Measurements from ENCODE around the gene SLF2.
"Not testable (repeated sequence)": the region's sequence is repeated elsewhere in the genome, so short reads cannot be mapped to it uniquely, and the experiment has no call there.

SLF2 gene

GRCh38 chr10:100970914-100971811 is 58.4 kb downstream of the SLF2 start:
- H3K4me3 Mint-ChIP-seq, result peak overlapping the region; percentile 15
- H3K9me3 Mint-ChIP-seq, result no peaks in the 10 kb centered on the region
- ATAC-seq, result no peak
- no peak overlapping the region for H3K27ac Mint-ChIP-seq
- peaks cover 24% of the 10 kb centered on the region for H3K4me1 Mint-ChIP-seq
- H3K27me3 Mint-ChIP-seq, result no peaks in the 10 kb centered on the region
- DNase-seq, result no peak
- H3K36me3 Mint-ChIP-seq (ENCODE audit: low read depth), result no peaks in the 10 kb centered on the region

- DNase-seq (no peak), ATAC-seq (no peak)
- no peak overlapping the region for H3K4me3 Mint-ChIP-seq
- H3K36me3 Mint-ChIP-seq (ENCODE audit: low read depth), result no peaks in the 10 kb centered on the region
- H3K27me3 Mint-ChIP-seq, result no peaks in the 10 kb centered on the region
- H3K27ac Mint-ChIP-seq, result no peak overlapping the region
- H3K4me1 Mint-ChIP-seq, result peaks cover 24% of the 10 kb centered on the region
- no peaks in the 10 kb centered on the region for H3K9me3 Mint-ChIP-seq
Measured at GRCh38 chr10:100972115-100972903, 59.5 kb downstream of the SLF2 start.

- Mint-ChIP-seq H3K27me3 (no peaks in the 10 kb centered on the region), H3K4me1 (peaks cover 24% of the 10 kb centered on the region), H3K36me3 (ENCODE audit: low read depth) (no peaks in the 10 kb centered on the region), H3K9me3 (no peaks in the 10 kb centered on the region), H3K27ac (no peak overlapping the region), H3K4me3 (no peak overlapping the region)
- no peak for DNase-seq
- ATAC-seq, result no peak
Measured at GRCh38 chr10:100972904-100973535, 60.3 kb downstream of the SLF2 start.

DNA sequence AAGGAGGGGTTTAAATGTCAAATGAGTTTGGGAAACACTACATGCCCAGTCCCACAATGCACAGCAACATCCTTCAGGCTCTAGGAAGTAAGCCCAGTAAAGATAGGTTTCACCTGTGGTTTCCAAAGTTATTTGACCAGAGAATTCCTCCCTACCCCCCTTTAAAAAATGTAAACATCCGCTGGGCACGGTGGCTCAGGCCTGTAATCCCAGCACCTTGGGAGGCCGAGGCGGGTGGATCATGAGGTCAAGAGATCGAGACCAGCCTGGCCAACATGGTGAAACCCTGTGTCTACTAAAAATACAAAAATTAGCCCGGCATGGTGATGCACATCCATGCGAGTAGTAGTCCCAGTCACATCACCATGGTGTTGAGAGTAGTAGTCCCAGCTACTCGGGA is 62.6 kb downstream of the SLF2 start:
- not testable (repeated sequence) for H3K36me3 Mint-ChIP-seq (ENCODE audit: low read depth); H3K27ac Mint-ChIP-seq; DNase-seq; ATAC-seq; H3K27me3 Mint-ChIP-seq; H3K4me3 Mint-ChIP-seq; H3K9me3 Mint-ChIP-seq
- H3K4me1 Mint-ChIP-seq, result peaks cover 11% of the 10 kb centered on the region

- Mint-ChIP-seq H3K4me3 (no peak overlapping the region), H3K36me3 (ENCODE audit: low read depth) (peaks cover 3% of the 10 kb centered on the region), H3K27me3 (no peaks in the 10 kb centered on the region), H3K27ac (no peak overlapping the region), H3K9me3 (no peaks in the 10 kb centered on the region), H3K4me1 (peaks cover 9% of the 10 kb centered on the region)
- no peak for ATAC-seq
- DNase-seq, result no peak
Measured at GRCh38 chr10:100976906-100977305, 64.1 kb downstream of the SLF2 start.

GRCh38 chr10:100977436-100977835 is 64.7 kb downstream of the SLF2 start:
- DNase-seq (no peak), ATAC-seq (no peak)
- Mint-ChIP-seq H3K27me3 (no peaks in the 10 kb centered on the region), H3K27ac (no peak overlapping the region), H3K4me1 (peaks cover 5% of the 10 kb centered on the region), H3K36me3 (ENCODE audit: low read depth) (peaks cover 3% of the 10 kb centered on the region), H3K9me3 (no peaks in the 10 kb centered on the region), H3K4me3 (no peak overlapping the region)

DNA sequence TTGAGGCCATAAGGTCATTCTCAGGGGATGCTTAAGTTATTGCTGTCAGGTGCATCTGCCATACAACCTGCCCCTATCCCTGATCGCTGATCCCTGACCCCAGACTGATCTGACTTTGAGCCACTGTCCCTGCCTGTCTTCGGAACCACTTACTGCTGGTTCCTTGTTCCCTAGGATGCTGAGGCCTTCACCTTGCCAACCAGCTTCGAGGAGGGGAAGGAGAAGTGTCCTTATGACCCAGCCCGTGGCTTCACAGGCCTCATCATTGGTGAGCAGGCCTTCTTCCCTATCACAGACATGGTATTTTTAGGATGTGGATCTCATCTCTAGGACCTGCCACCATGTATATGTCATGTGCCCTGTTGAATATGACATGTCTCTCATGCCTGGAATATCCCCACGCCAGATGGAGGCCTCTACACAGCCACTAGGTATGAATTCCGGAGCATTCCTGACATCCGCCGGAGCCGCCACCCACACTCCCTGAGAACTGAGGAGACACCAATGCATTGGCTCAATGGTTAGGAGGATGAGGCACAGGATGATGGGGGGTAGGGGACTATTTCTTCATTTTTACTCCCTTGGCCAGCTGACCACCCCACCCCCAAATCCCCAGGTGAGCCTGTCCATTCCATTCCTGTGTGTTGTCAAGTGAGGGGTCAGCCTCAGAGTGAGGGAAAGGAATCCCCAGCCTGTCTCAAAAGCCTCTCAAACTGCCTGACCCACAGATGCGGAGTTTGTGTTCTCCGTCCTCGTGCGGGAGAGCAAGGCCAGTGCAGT is 65.5 kb downstream of the SLF2 start:
- H3K9me3 Mint-ChIP-seq, result no peaks in the 10 kb centered on the region
- no peaks in the 10 kb centered on the region for H3K4me1 Mint-ChIP-seq
- no peak overlapping the region for H3K4me3 Mint-ChIP-seq
- DNase-seq (no peak), ATAC-seq (no peak)
- no peak overlapping the region for H3K27ac Mint-ChIP-seq
- no peaks in the 10 kb centered on the region for H3K27me3 Mint-ChIP-seq
- peaks cover 3% of the 10 kb centered on the region for H3K36me3 Mint-ChIP-seq (ENCODE audit: low read depth)

DNA sequence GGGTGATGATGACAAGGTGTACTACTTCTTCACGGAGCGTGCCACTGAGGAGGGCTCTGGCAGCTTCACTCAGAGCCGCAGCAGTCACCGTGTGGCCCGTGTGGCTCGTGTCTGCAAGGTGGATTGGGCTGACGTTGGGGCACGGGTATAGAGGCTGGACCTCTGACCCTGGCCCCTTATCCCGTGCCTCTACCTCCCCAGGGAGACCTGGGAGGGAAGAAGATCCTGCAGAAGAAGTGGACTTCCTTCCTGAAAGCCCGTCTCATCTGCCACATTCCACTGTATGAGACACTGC is 66.1 kb downstream of the SLF2 start:
- Mint-ChIP-seq H3K9me3 (no peaks in the 10 kb centered on the region), H3K4me3 (no peak overlapping the region), H3K4me1 (no peaks in the 10 kb centered on the region), H3K27ac (no peak overlapping the region), H3K36me3 (ENCODE audit: low read depth) (peaks cover 3% of the 10 kb centered on the region), H3K27me3 (no peaks in the 10 kb centered on the region)
- no peak for DNase-seq
- ATAC-seq, result no peak

DNA sequence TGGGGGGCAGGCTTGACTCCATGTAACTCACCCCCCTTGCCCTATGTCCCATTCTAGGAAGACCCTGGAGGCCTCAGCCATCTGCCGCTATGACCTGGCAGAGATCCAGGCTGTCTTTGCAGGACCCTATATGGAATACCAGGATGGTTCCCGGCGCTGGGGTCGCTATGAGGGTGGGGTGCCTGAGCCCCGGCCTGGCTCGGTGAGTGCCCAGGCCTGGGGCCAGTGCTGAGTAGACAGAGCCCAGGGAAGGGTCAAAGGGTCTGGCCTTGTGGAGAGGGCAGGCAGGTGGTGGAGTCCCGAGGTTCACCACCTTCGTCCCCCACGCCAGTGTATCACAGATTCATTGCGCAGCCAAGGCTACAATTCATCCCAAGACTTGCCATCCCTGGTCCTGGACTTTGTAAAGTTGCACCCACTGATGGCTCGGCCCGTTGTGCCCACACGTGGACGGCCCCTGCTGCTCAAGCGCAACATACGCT is 67.1 kb downstream of the SLF2 start:
- no peaks in the 10 kb centered on the region for H3K27me3 Mint-ChIP-seq
- peaks cover 3% of the 10 kb centered on the region for H3K36me3 Mint-ChIP-seq (ENCODE audit: low read depth)
- no peak for DNase-seq
- no peak overlapping the region for H3K27ac Mint-ChIP-seq
- no peaks in the 10 kb centered on the region for H3K4me1 Mint-ChIP-seq
- no peak overlapping the region for H3K4me3 Mint-ChIP-seq
- no peak for ATAC-seq
- no peaks in the 10 kb centered on the region for H3K9me3 Mint-ChIP-seq

GRCh38 chr10:100980311-100980710 is 67.5 kb downstream of the SLF2 start:
- Mint-ChIP-seq H3K4me1 (peaks cover 1% of the 10 kb centered on the region), H3K36me3 (ENCODE audit: low read depth) (peaks cover 3% of the 10 kb centered on the region)
- no peak for ATAC-seq

GRCh38 chr10:100980711-100981110 is 67.9 kb downstream of the SLF2 start:
- ATAC-seq (no peak), DNase-seq (no peak)
- Mint-ChIP-seq H3K27me3 (no peaks in the 10 kb centered on the region), H3K9me3 (no peaks in the 10 kb centered on the region), H3K36me3 (ENCODE audit: low read depth) (peaks cover 3% of the 10 kb centered on the region), H3K27ac (no peak overlapping the region), H3K4me1 (peaks cover 5% of the 10 kb centered on the region), H3K4me3 (no peak overlapping the region)

More at GRCh38 chr10:100980311-100980710, 67.5 kb downstream of the SLF2 start:
- no peak for DNase-seq
- no peaks in the 10 kb centered on the region for H3K9me3 Mint-ChIP-seq
- no peak overlapping the region for H3K4me3 Mint-ChIP-seq
- H3K27ac Mint-ChIP-seq, result no peak overlapping the region
- no peaks in the 10 kb centered on the region for H3K27me3 Mint-ChIP-seq

DNA sequence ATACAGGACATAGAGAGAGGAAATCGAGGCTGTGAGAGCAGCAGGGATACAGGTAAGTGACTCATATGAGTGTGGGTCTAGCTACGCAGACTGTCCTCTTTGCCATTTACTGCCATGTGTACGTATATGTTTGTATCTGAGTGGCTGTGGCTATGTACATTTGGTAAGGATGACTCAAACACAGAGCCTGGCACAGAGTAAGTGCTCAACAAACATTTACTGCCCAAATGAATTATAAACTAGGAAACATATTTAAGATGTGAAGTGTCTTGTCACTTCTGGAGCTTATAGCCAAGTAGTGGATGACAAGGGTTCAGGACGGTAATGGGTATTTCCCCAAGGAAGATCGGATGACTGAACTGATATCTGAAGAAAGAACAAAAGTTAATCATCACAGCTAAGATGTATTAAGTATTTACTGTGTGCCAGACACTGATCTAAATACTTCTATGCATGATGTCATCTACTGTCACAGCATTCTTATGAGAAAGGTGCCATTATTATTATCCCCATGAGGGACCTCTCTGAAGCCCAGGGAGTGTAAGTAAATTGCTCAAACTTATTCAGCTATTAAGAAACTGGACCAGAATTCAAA is 68.5 kb downstream of the SLF2 start:
- ATAC-seq (no peak), DNase-seq (no peak)
- H3K27ac Mint-ChIP-seq, result no peak overlapping the region
- no peaks in the 10 kb centered on the region for H3K27me3 Mint-ChIP-seq
- H3K4me1 Mint-ChIP-seq, result peaks cover 11% of the 10 kb centered on the region
- no peak overlapping the region for H3K4me3 Mint-ChIP-seq
- H3K9me3 Mint-ChIP-seq, result no peaks in the 10 kb centered on the region
- H3K36me3 Mint-ChIP-seq (ENCODE audit: low read depth), result peaks cover 3% of the 10 kb centered on the region

DNA sequence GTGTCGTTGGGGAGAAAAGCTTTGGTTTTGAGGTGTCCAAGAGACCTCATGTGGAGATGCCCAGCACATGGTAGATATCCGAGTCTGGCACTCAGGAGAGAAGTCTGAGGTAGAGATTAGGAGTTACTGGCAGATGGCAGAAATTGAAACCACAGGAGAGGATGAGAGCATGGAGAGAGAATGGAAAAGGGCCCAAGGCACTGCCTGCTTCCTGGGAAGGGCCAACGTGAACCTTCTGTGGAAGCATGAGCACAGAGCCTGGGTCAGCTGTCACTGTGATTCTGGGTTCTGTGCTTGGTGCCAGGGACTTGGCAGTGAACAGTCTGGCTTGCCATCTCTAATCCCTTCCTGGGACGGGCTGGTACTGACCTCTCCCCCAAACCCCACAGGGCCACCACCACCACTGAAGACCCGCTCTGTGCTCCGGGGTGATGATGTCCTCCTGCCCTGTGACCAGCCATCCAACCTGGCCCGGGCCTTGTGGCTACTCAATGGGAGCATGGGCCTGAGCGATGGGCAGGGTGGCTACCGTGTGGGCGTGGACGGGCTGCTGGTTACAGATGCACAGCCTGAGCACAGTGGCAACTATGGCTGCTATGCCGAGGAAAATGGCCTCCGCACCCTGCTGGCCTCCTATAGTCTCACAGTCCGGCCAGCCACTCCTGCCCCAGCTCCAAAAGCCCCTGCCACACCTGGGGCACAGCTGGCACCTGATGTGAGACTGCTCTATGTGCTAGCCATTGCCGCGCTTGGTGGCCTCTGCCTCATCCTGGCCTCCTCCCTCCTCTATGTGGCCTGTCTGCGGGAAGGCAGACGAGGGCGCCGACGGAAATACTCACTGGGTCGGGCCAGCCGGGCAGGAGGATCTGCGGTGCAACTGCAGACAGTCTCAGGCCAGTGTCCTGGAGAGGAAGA is 70.4 kb downstream of the SLF2 start:
- no peak for DNase-seq
- Mint-ChIP-seq H3K27ac (no peak overlapping the region), H3K9me3 (no peaks in the 10 kb centered on the region), H3K4me1 (peaks cover 21% of the 10 kb centered on the region), H3K27me3 (no peaks in the 10 kb centered on the region), H3K4me3 (no peak overlapping the region), H3K36me3 (ENCODE audit: low read depth) (peaks cover 11% of the 10 kb centered on the region)
- no peak for ATAC-seq
